ENCODE data around the gene RGP1. TPM values are rescaled to one million over a fixed set of nuclear protein-coding genes. Genes with fewer than 3 reads are reported as not detected.

The RGP1 gene
- total RNA-seq, 1 donor from 2014 or later = 11.2 TPM

DNA sequence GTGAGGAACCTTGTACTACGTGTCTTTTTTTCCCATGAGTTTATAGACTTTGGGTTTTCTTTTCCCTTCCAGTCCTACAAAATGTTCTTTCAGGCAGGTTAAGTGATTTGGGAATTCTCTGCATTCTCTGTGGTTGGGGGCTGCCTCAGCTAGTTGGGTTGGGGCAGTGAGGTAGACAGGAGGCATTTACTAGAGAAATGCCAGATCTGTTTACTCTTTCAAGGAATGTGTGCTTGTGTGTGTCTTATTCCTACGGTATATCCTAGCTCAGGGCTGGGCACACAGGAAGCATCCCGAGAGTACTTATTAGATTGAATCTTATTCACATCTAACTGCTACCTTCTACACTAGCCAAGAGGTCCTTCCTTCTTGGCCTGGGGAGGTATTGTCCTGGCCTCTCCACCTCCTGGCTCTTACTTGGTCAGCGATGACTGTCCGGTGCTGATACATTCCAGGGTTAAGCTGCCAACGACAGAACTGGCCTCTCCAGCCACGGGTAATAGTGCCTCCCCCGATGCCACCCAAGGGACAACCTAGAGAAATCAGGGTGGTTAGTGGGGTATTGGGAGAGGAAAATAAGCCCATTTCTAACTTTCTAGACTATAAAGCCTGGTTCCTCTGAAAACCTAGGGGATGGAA lies 5.1 kb upstream of the RGP1 start:
- peaks cover 50% of the 10 kb centered on the region for H3K79me2 ChIP-seq (ENCODE audit: low read depth)

DNA sequence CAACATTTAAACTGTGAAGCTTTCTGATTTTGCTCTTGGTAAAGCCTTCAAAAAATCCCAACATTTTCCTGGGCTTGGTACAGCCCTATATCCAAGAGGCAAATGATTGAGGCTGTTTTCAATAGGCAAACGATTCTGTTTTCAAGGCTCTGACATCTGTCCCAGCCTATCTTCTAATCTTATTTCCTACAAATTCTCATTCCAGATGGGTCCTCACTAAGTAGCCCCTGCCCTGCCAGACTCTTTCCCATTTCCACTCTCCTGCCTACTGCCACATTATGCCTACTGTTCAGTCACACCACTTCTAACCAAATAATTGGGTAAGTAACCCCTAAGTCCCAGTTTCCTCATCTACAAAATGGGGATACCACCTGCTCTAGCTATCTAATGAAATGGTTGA lies 3.5 kb upstream of the RGP1 start:
- Histone ChIP-seq H3K4me2 (peak overlapping the region; percentile 98), H3K27ac (no peak overlapping the region), H3K9me3 (ENCODE audit: low read depth) (no peaks in the 10 kb centered on the region), H3K79me2 (ENCODE audit: low read depth) (peaks cover 64% of the 10 kb centered on the region), H3K4me1 (peaks cover 21% of the 10 kb centered on the region), H3K27me3 (no peaks in the 10 kb centered on the region), H3K9ac (no peak overlapping the region), H3K4me3 (no peak overlapping the region), H2AFZ (replicated peaks) (no peak overlapping the region), H3F3A (ENCODE audit: low read depth) (peaks cover 10% of the 10 kb centered on the region), H4K20me1 (ENCODE audit: low read depth) (peaks cover 48% of the 10 kb centered on the region), H3K36me3 (no peaks in the 10 kb centered on the region)
- Mint-ChIP-seq H3K9me3 (no peaks in the 10 kb centered on the region), H3K4me3 (peak overlapping the region; percentile 46), H3K27ac (no peak overlapping the region), H3K4me1 (peaks cover 30% of the 10 kb centered on the region), H3K27me3 (ENCODE audit: insufficient read depth, low read depth) (peaks cover 3% of the 10 kb centered on the region), H3K36me3 (peaks cover 27% of the 10 kb centered on the region)
- TF ChIP-seq EZH2phosphoT487 (IDR thresholded peaks at IDR 0.05) (no peak), EZH2 (IDR thresholded peaks at IDR 0.05) (no peak)
- TF ChIP-seq, protein P1, sequence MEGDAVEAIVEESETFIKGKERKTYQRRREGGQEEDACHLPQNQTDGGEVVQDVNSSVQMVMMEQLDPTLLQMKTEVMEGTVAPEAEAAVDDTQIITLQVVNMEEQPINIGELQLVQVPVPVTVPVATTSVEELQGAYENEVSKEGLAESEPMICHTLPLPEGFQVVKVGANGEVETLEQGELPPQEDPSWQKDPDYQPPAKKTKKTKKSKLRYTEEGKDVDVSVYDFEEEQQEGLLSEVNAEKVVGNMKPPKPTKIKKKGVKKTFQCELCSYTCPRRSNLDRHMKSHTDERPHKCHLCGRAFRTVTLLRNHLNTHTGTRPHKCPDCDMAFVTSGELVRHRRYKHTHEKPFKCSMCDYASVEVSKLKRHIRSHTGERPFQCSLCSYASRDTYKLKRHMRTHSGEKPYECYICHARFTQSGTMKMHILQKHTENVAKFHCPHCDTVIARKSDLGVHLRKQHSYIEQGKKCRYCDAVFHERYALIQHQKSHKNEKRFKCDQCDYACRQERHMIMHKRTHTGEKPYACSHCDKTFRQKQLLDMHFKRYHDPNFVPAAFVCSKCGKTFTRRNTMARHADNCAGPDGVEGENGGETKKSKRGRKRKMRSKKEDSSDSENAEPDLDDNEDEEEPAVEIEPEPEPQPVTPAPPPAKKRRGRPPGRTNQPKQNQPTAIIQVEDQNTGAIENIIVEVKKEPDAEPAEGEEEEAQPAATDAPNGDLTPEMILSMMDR (IDR thresholded peaks at IDR 0.05) = no peak
- DNase-seq (ENCODE audit: low spot score) = no peak

More for the DNA sequence above, 5.1 kb upstream of the RGP1 start:
- Histone ChIP-seq H3K9me3 (ENCODE audit: low read depth) (no peaks in the 10 kb centered on the region), H3F3A (ENCODE audit: low read depth) (no peaks in the 10 kb centered on the region), H3K4me2 (no peak overlapping the region), H3K36me3 (no peaks in the 10 kb centered on the region), H3K27me3 (no peaks in the 10 kb centered on the region), H2AFZ (replicated peaks) (no peak overlapping the region), H3K9ac (no peak overlapping the region), H3K4me1 (peaks cover 16% of the 10 kb centered on the region), H3K4me3 (no peak overlapping the region), H3K27ac (no peak overlapping the region), H4K20me1 (ENCODE audit: low read depth) (peaks cover 48% of the 10 kb centered on the region)
- no peak overlapping the region for H3K4me3 Mint-ChIP-seq
- H3K27me3 Mint-ChIP-seq (ENCODE audit: insufficient read depth, low read depth) = peaks cover 3% of the 10 kb centered on the region
- no peak overlapping the region for H3K27ac Mint-ChIP-seq
- H3K36me3 Mint-ChIP-seq = peaks cover 34% of the 10 kb centered on the region
- H3K4me1 Mint-ChIP-seq = peaks cover 26% of the 10 kb centered on the region
- H3K9me3 Mint-ChIP-seq = no peaks in the 10 kb centered on the region
- no peak for DNase-seq (ENCODE audit: low spot score)
- TF ChIP-seq, protein P1 (IDR thresholded peaks at IDR 0.05) = no peak
- TF ChIP-seq EZH2phosphoT487 (IDR thresholded peaks at IDR 0.05) = no peak
- no peak for TF ChIP-seq EZH2 (IDR thresholded peaks at IDR 0.05)

DNA sequence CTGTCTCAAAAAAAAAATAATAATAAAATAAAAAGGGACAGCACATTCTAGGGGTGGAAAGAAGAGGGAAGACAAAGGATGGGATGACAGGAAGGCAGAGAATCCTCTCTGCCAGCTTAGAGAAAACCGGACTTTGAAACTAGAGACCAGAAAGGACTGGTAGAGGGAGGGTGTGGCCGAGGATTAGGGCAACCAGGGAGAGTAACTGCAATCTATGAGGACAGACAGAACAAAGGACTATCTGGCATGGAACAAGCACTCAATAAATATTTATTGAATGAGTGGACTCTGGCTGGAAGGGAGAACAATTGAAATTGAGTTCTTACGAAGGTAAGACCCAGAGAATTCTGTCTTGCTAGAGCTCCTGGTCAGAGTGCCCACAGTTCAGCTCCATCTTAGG lies 2.5 kb upstream of the RGP1 start:
- H3K36me3 ChIP-seq = no peaks in the 10 kb centered on the region
- peaks cover 64% of the 10 kb centered on the region for H3K79me2 ChIP-seq (ENCODE audit: low read depth)
- H3K4me3 ChIP-seq = peak overlapping the region; percentile 75
- no peaks in the 10 kb centered on the region for H3K9me3 Mint-ChIP-seq
- H3K27me3 ChIP-seq = no peaks in the 10 kb centered on the region
- peak overlapping the region; percentile 98 for H3K4me2 ChIP-seq
- no peak overlapping the region for H3K27ac ChIP-seq
- peak overlapping the region; percentile 94 for H3K4me3 Mint-ChIP-seq
- H3K9ac ChIP-seq = no peak overlapping the region
- peaks cover 33% of the 10 kb centered on the region for H3K36me3 Mint-ChIP-seq
- no peaks in the 10 kb centered on the region for H3K9me3 ChIP-seq (ENCODE audit: low read depth)
- peaks cover 48% of the 10 kb centered on the region for H4K20me1 ChIP-seq (ENCODE audit: low read depth)
- peaks cover 10% of the 10 kb centered on the region for H3F3A ChIP-seq (ENCODE audit: low read depth)
- peaks cover 21% of the 10 kb centered on the region for H3K4me1 ChIP-seq
- H3K27me3 Mint-ChIP-seq (ENCODE audit: insufficient read depth, low read depth) = peaks cover 3% of the 10 kb centered on the region
- peaks cover 30% of the 10 kb centered on the region for H3K4me1 Mint-ChIP-seq
- no peak overlapping the region for H3K27ac Mint-ChIP-seq
- TF ChIP-seq EZH2 (IDR thresholded peaks at IDR 0.05) (no peak), EZH2phosphoT487 (IDR thresholded peaks at IDR 0.05) (no peak)
- TF ChIP-seq, protein P1 (IDR thresholded peaks at IDR 0.05) = no peak
- DNase-seq (ENCODE audit: low spot score) = no peak
- H2AFZ ChIP-seq (replicated peaks) = no peak overlapping the region

Measured in neural progenitor cell (in vitro differentiated cells).